ENCODE data around the gene ZSCAN25. TPM values are rescaled to one million over a fixed set of nuclear protein-coding genes. Genes with fewer than 3 reads are reported as not detected.

Gene ZSCAN25
- total and polyA plus RNA-seq, 7 donors, result 3.6 to 19.9 (median 10.7) TPM

- TF ChIP-seq EP300 (IDR thresholded peaks at IDR 0.05) (no peak), POLR2A (IDR thresholded peaks at IDR 0.05) (no peak), POLR2AphosphoS5 (IDR thresholded peaks at IDR 0.05) (no peak)
- TF ChIP-seq, protein P1, sequence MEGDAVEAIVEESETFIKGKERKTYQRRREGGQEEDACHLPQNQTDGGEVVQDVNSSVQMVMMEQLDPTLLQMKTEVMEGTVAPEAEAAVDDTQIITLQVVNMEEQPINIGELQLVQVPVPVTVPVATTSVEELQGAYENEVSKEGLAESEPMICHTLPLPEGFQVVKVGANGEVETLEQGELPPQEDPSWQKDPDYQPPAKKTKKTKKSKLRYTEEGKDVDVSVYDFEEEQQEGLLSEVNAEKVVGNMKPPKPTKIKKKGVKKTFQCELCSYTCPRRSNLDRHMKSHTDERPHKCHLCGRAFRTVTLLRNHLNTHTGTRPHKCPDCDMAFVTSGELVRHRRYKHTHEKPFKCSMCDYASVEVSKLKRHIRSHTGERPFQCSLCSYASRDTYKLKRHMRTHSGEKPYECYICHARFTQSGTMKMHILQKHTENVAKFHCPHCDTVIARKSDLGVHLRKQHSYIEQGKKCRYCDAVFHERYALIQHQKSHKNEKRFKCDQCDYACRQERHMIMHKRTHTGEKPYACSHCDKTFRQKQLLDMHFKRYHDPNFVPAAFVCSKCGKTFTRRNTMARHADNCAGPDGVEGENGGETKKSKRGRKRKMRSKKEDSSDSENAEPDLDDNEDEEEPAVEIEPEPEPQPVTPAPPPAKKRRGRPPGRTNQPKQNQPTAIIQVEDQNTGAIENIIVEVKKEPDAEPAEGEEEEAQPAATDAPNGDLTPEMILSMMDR (IDR thresholded peaks at IDR 0.05), result no peak
These were observed 22.5 kb downstream of the ZSCAN25 start for GRCh38 chr7:99639267-99639666.

DNA sequence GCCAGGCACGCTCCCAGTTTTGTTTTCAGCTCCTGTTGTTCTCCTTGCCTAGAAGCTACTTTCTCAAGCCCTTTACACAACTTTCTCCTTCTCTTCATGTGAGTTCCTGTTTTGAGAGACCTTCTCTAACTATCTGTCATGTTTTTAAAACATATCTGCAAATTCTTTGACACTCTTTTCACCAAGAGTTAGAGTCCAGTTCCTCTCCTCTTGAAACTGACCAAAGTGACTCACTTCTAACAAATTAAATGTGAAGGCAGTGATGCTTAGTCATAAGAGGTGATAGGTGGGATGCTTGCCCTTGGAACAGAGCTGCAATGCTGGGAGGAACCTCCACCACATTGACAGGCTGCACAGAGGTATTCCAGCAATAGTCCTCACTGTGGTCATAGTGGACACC, 25.3 kb downstream of the ZSCAN25 start:
- intact Hi-C loops (cut with DNase I), result no loop called here
- TF ChIP-seq POLR2AphosphoS5 (IDR thresholded peaks at IDR 0.05), result no peak
- no peaks in the 10 kb centered on the region for H3K4me1 ChIP-seq
- WGBS, 2 donors, result 93 to 96% methylated on average over 1 of the region's 1 CpG
- DNase-seq, result no peak
- no peak overlapping the region for H3K4me3 ChIP-seq
- H3K9me3 ChIP-seq, result no peaks in the 10 kb centered on the region
- no peaks in the 10 kb centered on the region for H3K27me3 ChIP-seq
- peaks cover 0 to 20% (median 8%) of the 10 kb centered on the region in 4 donors for H3K36me3 ChIP-seq
- no peak overlapping the region for H3K27ac ChIP-seq

More at GRCh38 chr7:99639267-99639666, 22.5 kb downstream of the ZSCAN25 start:
- Histone ChIP-seq H3K9me3 (no peaks in the 10 kb centered on the region), H3K27ac (no peak overlapping the region), H3K27me3 (no peaks in the 10 kb centered on the region), H3K4me3 (no peak overlapping the region), H3K4me1 (no peaks in the 10 kb centered on the region), H3K36me3 (peaks cover 0 to 7% (median under 1%) of the 10 kb centered on the region in 4 donors)
- intact Hi-C loops (cut with DNase I), result no loop called here
- DNase-seq, result no peak

GRCh38 chr7:99643464-99643863, 26.7 kb downstream of the ZSCAN25 start:
- H3K4me1 ChIP-seq, result no peaks in the 10 kb centered on the region
- WGBS, 2 donors, result 93 to 96% methylated on average over 2 of the region's 2 CpGs
- H3K4me3 ChIP-seq, result no peak overlapping the region
- H3K27me3 ChIP-seq, result no peaks in the 10 kb centered on the region
- no peak for TF ChIP-seq POLR2A (IDR thresholded peaks at IDR 0.05)
- no peak for TF ChIP-seq POLR2AphosphoS5 (IDR thresholded peaks at IDR 0.05)
- TF ChIP-seq EP300 (IDR thresholded peaks at IDR 0.05), result no peak
- TF ChIP-seq, protein P1 (IDR thresholded peaks at IDR 0.05), result no peak
- intact Hi-C loops (cut with DNase I), result no loop called here
- H3K36me3 ChIP-seq, result peaks cover 0 to 20% (median 8%) of the 10 kb centered on the region in 4 donors
- no peaks in the 10 kb centered on the region for H3K9me3 ChIP-seq
- no peak overlapping the region for H3K27ac ChIP-seq
- DNase-seq, result no peak

DNA sequence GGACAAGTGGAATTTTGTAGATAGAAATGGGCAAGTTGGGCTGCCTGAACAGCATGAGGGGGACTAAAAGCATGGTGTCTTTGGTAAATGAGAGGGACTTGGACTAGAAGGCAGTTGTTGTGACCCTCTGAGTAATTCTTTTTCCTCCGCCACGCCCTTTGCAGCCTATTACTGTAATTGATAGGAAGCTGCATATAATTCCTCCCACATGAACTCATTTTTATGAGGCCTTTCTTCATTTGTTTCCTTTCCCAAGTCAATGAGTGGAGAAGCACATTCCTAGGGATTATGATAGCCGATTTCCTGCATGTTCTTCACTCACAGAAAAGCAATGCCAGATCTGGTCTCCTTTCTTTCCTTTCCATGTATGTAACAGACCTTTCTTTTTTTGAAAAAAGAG, 27.7 kb downstream of the ZSCAN25 start:
- peaks cover 0 to 17% (median 8%) of the 10 kb centered on the region in 4 donors for H3K36me3 ChIP-seq
- no peak for DNase-seq
- no peak overlapping the region for H3K27ac ChIP-seq
- no peaks in the 10 kb centered on the region for H3K9me3 ChIP-seq
- TF ChIP-seq, protein P1 (IDR thresholded peaks at IDR 0.05), result no peak
- no peak for TF ChIP-seq POLR2AphosphoS5 (IDR thresholded peaks at IDR 0.05)
- TF ChIP-seq POLR2A (IDR thresholded peaks at IDR 0.05), result no peak
- no peak for TF ChIP-seq EP300 (IDR thresholded peaks at IDR 0.05)
- H3K27me3 ChIP-seq, result no peaks in the 10 kb centered on the region
- WGBS, 2 donors, result 90 to 92% methylated on average over 3 of the region's 3 CpGs
- H3K4me3 ChIP-seq, result no peak overlapping the region
- intact Hi-C loops (cut with DNase I), result no loop called here
- no peaks in the 10 kb centered on the region for H3K4me1 ChIP-seq

DNA sequence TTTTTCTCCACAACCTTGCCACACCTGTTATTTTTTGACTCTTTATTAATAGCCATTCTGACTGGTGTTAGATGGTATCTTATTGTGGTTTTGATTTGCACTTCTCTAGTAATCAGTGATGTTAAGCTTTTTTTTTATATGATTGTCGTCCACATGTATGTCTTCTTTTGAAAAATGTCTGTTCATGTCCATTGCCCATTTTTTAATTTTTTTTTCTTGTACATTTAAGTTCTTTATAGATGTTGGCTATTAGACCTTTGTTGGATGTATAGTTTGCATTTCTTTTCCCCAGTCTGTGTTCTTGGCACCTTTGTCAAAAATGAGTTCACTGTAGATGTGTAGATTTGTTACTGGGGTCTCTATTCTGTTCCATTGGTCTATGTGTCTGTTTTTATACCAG, 28.8 kb downstream of the ZSCAN25 start:
- no peak overlapping the region for H3K27ac ChIP-seq
- H3K9me3 ChIP-seq, result no peaks in the 10 kb centered on the region
- no peak overlapping the region for H3K4me3 ChIP-seq
- TF ChIP-seq POLR2A (IDR thresholded peaks at IDR 0.05), result no peak
- TF ChIP-seq, protein P1 (IDR thresholded peaks at IDR 0.05), result no peak
- no peak for TF ChIP-seq EP300 (IDR thresholded peaks at IDR 0.05)
- TF ChIP-seq POLR2AphosphoS5 (IDR thresholded peaks at IDR 0.05), result no peak
- H3K27me3 ChIP-seq, result no peaks in the 10 kb centered on the region
- H3K4me1 ChIP-seq, result no peaks in the 10 kb centered on the region
- DNase-seq, result no peak
- WGBS, 2 donors, result 97 to 98% methylated on average over 1 of the region's 1 CpG
- intact Hi-C loops (cut with DNase I), result no loop called here
- H3K36me3 ChIP-seq, result peaks cover 0 to 18% (median 8%) of the 10 kb centered on the region in 4 donors
